Cardiac muscle cell (in vitro differentiated cells and primary cell): ENCODE results near the gene C2CD3. TPM values are rescaled to one million over a fixed set of nuclear protein-coding genes. Genes with fewer than 3 reads are reported as not detected.

Source experiments
- DNase-seq, 2 donors: peaks; one replicate each; pipeline versions ENCODE4 v3.0.0 to v3.0.0-alpha.2; 2010 to 2017; ENCODE audit warnings: low read depth in 1 of 2, low spot score in 1 of 2
- H3K27ac ChIP-seq: fragments of 200-600 bp; sonication (generic); 2 replicates; pipeline ENCODE4 v1.5.1; 2016
- H3K27me3 ChIP-seq: fragments of 200-600 bp; sonication (generic); 2 replicates; pipeline ENCODE4 v1.6.0; 2016; ENCODE audit warnings: control low read depth
- H3K36me3 ChIP-seq: fragments of 200-600 bp; sonication (generic); 2 replicates; pipeline ENCODE4 v1.5.1; 2016; ENCODE audit warnings: control low read depth
- H3K4me1 ChIP-seq: fragments of 200-600 bp; sonication (generic); 2 replicates; pipeline ENCODE4 v1.8.1; 2017; ENCODE audit warnings: low read depth, mild to moderate bottlenecking, mixed run types
- H3K4me3 ChIP-seq: fragments of 200-600 bp; sonication (generic); 2 replicates; pipeline ENCODE4 v1.5.1; 2016; ENCODE audit warnings: mild to moderate bottlenecking
- H3K9me3 ChIP-seq: fragments of 200-600 bp; sonication (generic); 2 replicates; pipeline ENCODE4 v1.5.1; 2017; ENCODE audit warnings: low read depth, mild to moderate bottlenecking, control low read depth
- polyA plus RNA-seq: library from polyadenylated mRNA; unstranded; fragments of >200 nt; fragmentation: Nextera tagmentation; extraction: Ambion mirVana; gene quantifications from 2 replicates; pipeline ENCODE4 v1.2.1, GENCODE V29; 2016
- total RNA-seq: library from RNA; depleted of rRNA; stranded (reverse); fragments of >200 nt; gene quantifications from 2 replicates; pipeline ENCODE4 v1.2.3, GENCODE V29; 2016
- TF ChIP-seq, protein P1 (sequence below): IDR thresholded peaks from 2 replicates; pipeline ENCODE4 v1.5.1; 2012; ENCODE audit warnings: low read depth, mild to moderate bottlenecking, low read length

C2CD3 gene
- total and polyA plus RNA-seq, 2 experiments from 2014 or later: 10.2 to 13.3 TPM

DNA sequence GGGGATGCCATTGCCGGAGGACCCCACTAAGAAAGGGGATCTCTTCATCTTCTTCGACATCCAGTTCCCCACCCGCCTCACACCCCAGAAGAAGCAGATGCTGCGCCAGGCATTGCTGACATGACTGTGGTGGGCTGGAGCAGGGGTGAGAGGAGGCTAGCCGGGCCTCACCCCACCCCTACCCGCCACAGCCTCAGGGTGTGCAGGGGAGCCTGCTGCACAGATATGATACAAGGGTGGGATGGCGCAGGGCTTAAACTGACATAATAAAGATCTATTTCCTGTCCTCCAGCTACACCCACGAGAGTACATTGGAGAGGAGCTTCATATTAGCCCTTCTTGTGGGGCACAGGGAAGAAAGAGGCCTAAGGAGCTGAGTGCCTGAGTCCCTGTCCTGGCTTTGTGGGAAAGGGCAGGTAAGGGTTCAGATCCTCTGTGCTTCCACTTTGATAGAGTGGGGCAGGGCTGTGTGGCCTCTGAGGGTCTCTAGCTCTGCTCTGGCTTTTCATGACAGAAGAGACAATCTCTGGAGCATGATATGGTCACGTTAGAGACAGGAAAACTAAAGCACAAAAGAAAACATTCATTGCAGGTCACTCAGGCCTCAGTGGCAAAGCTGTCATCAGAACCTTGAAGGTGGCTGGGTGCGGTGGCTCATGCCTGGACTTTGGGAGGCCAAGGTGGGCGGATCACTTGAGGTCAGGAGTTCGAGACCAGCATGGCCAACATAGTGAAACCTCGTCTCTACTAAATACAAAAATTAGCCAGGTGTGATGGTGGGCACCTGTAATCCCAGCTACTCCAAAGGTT is 200.6 kb downstream of the C2CD3 start:
- H3K27ac ChIP-seq: no peak overlapping the region
- no peaks in the 10 kb centered on the region for H3K9me3 ChIP-seq

DNA sequence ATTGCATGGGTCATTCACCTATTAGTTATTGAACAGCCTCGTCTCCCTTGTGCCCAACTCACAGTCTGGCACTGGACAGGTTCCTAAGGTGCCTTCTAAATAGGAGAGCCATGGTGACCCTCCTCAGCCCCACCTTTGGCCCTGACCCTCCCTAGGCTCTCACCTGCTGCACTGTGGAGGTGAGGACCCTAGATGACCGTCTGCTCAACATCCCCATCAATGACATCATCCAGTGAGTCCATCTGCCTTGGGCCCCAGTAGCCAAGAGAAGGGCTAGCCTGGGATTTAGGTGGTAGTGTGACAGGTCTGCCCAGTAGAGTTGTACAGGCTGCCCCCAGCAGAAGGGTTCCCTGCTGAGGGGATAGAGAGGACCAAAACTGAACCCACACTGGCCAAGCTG is 201.7 kb downstream of the C2CD3 start:
- Histone ChIP-seq H3K36me3 (no peaks in the 10 kb centered on the region), H3K4me1 (no peaks in the 10 kb centered on the region), H3K4me3 (no peak overlapping the region), H3K9me3 (no peaks in the 10 kb centered on the region), H3K27me3 (no peaks in the 10 kb centered on the region), H3K27ac (no peak overlapping the region)
- TF ChIP-seq, protein P1, sequence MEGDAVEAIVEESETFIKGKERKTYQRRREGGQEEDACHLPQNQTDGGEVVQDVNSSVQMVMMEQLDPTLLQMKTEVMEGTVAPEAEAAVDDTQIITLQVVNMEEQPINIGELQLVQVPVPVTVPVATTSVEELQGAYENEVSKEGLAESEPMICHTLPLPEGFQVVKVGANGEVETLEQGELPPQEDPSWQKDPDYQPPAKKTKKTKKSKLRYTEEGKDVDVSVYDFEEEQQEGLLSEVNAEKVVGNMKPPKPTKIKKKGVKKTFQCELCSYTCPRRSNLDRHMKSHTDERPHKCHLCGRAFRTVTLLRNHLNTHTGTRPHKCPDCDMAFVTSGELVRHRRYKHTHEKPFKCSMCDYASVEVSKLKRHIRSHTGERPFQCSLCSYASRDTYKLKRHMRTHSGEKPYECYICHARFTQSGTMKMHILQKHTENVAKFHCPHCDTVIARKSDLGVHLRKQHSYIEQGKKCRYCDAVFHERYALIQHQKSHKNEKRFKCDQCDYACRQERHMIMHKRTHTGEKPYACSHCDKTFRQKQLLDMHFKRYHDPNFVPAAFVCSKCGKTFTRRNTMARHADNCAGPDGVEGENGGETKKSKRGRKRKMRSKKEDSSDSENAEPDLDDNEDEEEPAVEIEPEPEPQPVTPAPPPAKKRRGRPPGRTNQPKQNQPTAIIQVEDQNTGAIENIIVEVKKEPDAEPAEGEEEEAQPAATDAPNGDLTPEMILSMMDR: no peak
- DNase-seq: no peak

More for the DNA sequence above, 200.6 kb downstream of the C2CD3 start:
- H3K27me3 ChIP-seq: no peaks in the 10 kb centered on the region
- no peaks in the 10 kb centered on the region for H3K36me3 ChIP-seq
- no peaks in the 10 kb centered on the region for H3K4me1 ChIP-seq
- TF ChIP-seq, protein P1: no peak
- DNase-seq: no peak
- H3K4me3 ChIP-seq: no peak overlapping the region

DNA sequence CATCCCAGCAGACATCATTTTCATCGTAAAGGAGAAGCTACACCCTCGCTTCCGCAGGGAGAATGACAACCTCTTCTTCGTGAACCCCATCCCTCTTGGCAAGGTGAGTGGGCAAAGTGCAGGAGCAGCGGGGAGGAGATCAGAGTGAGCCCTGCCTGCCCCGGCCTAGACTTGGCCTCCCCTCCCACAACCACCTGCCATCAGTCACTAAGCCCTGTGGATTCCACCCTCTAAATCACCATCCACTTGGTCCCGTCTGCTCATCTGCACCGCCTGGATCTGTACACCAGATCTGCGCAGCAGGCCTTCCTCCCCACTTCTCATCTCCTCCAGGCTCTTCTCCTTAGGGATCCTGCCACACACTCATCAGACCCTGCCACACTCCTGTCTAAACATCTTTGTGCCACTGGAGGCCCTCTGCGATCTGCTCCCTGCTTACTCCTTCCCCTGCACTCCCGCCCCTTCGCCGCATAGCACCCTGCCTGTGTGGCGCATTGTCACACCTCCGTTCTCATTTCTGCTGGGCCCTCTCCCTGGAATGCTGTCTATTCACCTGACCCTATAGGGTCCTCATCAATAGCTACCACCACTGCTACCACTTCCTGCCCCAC is 202.3 kb downstream of the C2CD3 start:
- Histone ChIP-seq H3K4me1 (no peaks in the 10 kb centered on the region), H3K36me3 (no peaks in the 10 kb centered on the region), H3K4me3 (no peak overlapping the region), H3K9me3 (no peaks in the 10 kb centered on the region), H3K27me3 (no peaks in the 10 kb centered on the region), H3K27ac (no peak overlapping the region)
- TF ChIP-seq, protein P1: no peak
- no peak for DNase-seq

DNA sequence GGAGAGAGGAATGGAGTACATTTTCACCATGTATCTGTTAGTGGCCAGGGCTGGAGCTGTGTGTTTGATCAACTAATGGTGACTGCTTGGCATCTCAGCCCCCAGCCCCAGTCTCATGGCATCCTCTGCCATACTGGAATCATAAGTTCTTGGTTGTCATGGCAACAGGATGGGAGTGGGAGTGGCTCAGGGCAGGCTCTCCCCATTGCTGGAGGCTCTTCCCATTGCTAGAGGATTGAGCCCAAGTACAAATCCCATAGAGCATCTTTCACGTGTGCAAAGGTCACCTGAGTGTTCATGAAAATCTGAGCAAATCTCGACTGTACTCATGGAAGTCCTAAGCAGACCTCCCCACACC is 205.1 kb downstream of the C2CD3 start:
- no peak for DNase-seq
- H3K27me3 ChIP-seq: no peaks in the 10 kb centered on the region
- no peaks in the 10 kb centered on the region for H3K4me1 ChIP-seq
- no peak overlapping the region for H3K27ac ChIP-seq
- H3K36me3 ChIP-seq: no peaks in the 10 kb centered on the region
- no peaks in the 10 kb centered on the region for H3K9me3 ChIP-seq
- TF ChIP-seq, protein P1: no peak
- H3K4me3 ChIP-seq: no peak overlapping the region

DNA sequence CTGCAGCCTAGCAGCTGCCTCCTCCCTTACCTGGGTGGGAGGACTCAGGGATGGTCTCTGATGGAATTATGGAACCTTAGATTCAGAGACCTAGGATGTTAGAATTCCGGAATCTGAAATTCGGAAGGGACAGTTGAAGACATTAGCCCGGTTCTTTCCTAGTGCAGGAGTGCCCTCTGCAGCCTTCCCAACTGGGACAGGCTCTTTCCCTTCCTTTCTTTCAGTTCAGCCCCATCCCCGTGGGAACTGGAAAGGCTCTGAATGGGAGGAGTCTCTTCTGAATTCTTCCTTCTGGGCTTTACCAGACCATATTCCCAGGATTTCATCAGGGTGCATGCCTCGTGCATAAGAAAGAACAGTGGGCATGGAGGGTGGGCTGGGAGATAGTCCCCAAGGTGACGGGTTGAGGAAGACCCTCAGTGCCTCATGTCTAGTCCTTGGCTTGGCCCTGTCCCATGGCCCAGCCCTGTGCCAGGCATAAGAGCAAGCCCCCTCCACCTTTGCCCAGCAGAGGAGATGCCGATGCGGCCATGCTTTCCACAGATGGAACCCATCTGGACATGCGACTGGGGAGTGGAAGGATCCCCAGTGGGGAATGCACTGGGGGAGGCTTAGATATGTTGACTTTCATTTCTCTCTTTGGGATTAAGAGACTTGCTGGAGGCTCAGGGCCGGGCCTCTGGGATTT is 205.6 kb downstream of the C2CD3 start:
- no peak overlapping the region for H3K4me3 ChIP-seq
- H3K27me3 ChIP-seq: no peaks in the 10 kb centered on the region
- TF ChIP-seq, protein P1: no peak
- no peaks in the 10 kb centered on the region for H3K9me3 ChIP-seq
- H3K27ac ChIP-seq: no peak overlapping the region
- peak in 1 of 2 donors; percentile 21 for DNase-seq
- H3K4me1 ChIP-seq: no peaks in the 10 kb centered on the region
- H3K36me3 ChIP-seq: no peaks in the 10 kb centered on the region
